ENCODE results near the gene RAB44.

RAB44 gene

DNA sequence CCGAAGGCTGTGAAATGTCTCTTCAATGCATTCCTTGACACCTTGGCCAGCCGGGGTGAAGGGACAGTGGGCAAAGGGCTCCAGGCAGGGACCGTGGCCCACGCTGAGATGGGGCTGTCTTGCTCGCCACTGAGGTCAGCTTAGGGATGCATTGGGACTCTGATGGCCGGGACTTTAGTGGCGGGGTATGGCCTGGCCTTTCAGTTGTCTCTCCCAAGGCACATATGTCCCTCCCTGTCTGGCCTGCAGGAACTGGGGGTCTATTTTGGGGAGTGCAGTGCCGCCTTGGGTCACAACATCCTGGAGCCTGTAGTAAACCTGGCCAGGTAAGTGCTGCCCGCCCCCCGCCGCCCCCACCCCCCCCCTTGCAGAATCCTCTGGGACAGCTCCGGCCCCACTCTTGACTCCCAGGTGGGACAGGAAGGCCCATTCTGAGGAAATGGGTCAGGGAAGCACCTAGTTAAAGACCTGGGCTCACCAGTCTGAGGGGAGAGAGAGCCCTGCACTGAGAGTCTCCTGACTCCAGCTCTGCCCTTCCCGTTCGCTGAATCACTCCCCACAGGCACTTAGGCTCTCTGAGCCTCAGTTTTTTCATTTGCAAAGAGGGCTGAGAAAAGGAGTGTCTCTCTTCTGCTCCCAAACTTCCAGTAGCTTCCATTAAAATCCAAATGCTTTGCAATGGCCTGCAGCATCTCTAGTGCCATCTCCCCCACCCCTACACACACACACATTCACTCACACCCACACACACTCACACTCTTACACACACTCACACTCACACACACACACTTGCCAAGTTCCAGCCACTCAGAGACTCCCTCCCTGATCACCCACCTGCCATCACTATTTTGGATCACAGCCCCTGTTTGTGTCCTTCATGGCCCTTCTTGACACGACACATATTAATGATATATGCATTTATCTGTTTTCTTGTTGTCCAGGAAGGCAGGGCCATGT lies 33.1 kb downstream of the RAB44 start:
- no peak for DNase-seq (ENCODE audit: low spot score)

GRCh38 chr6:36731622-36732310 lies 34.1 kb downstream of the RAB44 start:
- DNase-seq (ENCODE audit: low spot score), result no peak

DNA sequence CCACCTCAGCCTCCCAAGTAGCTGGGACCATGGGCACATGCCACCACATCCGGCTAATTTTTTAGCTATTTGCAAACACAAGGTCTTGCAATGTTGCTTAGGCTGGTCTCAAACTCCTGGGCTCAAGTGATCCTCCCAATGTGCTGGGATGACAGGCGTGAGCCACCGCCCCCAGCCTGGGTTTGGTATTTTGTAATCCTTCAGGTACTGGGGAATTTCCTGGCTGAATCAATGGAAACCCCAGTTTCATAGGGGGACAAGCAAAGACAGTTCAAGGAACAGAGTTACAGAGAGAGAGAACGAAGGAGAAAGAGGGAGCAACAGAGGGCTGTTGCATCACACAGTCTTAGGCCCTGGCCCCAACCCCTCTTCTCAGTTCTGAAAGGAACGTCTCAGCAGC lies 35.7 kb downstream of the RAB44 start:
- no peak for DNase-seq (ENCODE audit: low spot score)

DNA sequence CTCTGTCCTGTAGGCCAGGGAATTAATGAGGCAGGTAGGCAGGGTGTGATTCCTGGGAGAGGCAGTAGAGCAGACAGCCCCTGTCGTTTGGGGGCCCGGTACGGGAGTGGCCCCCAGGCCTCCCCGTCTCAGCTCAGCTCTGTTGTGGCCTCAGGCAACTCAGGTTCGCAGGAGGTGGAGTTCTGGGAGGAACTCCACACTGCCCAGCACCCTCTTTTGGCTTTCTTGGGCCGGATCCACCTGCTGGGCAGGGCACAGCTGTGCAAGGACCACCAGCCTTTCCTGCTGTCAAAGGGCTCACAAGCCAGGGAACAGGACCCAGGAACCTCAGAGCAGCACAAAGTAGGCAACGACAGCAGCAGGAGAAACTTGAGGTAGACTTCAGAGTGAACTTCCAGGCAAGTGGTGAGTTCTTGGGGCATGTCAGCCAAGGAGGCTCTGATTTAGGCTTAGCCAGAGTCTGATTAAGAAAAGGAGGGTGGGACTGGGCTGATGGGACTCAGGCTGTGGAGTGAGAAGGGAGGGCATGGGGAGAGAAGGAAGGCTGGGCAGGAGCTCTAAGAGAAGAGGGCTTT lies 36.9 kb downstream of the RAB44 start:
- no peak for DNase-seq (ENCODE audit: low spot score)

- peak; percentile 25 for DNase-seq (ENCODE audit: low spot score)
Observed at GRCh38 chr6:36735110-36736071, 37.8 kb downstream of the RAB44 start.

DNA sequence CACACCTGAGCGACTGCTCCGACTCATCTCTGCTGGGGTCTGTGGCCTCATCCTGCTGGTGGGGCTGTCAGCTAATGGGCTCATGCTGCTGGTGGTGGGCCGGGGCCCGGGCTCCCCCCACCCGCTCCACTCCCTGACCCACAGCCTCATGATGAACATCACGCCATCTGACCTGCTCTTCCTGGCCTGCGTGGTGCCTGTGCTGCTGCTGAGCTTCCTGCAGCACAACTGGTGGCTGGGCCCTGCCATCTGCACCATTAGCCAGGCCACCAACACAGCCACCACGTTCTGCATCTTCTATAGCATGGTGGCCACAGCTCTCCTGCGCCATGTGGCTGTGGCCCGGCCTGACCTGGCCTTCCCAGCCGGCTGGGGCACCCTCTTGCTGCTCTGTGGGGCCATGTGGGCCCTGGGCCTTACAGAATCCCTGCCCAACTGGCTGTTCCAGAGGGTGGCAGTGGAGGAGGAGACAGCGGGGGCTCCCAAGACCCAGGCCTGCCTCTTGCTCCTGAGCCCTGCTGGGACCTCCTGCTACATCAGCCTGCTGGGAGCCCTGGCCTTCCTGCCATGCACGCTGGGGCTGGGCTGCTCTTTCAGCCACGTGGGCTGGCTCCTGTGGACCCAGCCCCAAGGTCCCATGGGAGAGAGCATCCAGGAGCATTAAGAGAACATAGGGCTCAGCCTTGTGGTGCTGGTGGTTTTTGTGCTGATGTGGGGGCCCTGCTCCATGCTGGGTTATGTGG lies 39.6 kb downstream of the RAB44 start:
- no peak for DNase-seq (ENCODE audit: low spot score)

GRCh38 chr6:36738108-36738507 lies 40.5 kb downstream of the RAB44 start:
- DNase-seq (ENCODE audit: low spot score), result no peak

- no peak for DNase-seq (ENCODE audit: low spot score)
Observed at GRCh38 chr6:36739947-36740817, 42.6 kb downstream of the RAB44 start.

GRCh38 chr6:36740818-36741179 lies 43.2 kb downstream of the RAB44 start:
- DNase-seq (ENCODE audit: low spot score), result no peak

- no peak for DNase-seq (ENCODE audit: low spot score)
Observed at GRCh38 chr6:36742146-36742545, 44.5 kb downstream of the RAB44 start.

- no peak for DNase-seq (ENCODE audit: low spot score)
Observed at GRCh38 chr6:36743032-36743431, 45.4 kb downstream of the RAB44 start.

GRCh38 chr6:36743538-36744303 lies 46.1 kb downstream of the RAB44 start:
- DNase-seq (ENCODE audit: low spot score), result no peak

DNA sequence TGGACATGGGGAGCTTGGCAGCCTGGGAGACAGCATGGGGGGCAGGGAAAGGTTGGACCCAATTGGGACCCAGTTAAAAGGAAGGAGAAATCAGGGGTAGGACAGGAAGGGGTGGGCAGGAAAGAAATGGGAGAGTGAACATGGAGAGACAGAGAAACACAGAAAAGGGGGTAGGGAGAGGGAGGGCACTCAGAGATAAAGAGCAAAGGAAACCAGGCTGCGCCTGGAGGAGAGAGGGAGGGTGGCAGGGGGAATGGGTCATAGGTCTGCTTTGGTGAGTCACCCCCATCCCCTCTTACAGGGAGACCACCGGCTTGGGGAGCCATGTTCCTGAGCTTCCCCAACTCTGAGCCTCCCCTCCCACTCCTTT lies 46.7 kb downstream of the RAB44 start:
- DNase-seq (ENCODE audit: low spot score), result no peak

DNA sequence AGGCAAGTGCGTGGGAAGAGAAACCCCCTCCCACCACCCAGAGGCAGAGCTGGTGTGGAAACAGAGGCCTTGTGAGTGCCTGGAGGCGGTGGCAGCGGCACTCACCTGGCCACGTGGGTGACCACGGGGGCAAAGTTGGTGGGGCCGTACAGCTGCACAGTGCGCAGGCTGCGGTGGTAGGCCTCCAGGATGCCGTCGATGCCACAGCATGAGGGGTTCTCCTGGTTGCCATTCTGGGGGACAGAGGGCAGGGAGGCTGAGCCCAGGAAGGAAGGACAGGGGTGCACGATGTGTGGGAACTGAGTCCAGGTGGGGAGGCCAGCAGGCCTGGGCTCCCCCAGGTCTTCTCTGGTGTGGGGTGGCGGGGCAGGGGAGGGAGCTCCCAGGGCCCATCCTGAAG lies 47.7 kb downstream of the RAB44 start:
- no peak for DNase-seq (ENCODE audit: low spot score)

GRCh38 chr6:36745836-36746235 lies 48.2 kb downstream of the RAB44 start:
- no peak for DNase-seq (ENCODE audit: low spot score)

GRCh38 chr6:36746251-36746650 lies 48.6 kb downstream of the RAB44 start:
- DNase-seq (ENCODE audit: low spot score), result no peak

- DNase-seq (ENCODE audit: low spot score), result no peak
Observed at GRCh38 chr6:36749829-36750489, 52.3 kb downstream of the RAB44 start.

DNA sequence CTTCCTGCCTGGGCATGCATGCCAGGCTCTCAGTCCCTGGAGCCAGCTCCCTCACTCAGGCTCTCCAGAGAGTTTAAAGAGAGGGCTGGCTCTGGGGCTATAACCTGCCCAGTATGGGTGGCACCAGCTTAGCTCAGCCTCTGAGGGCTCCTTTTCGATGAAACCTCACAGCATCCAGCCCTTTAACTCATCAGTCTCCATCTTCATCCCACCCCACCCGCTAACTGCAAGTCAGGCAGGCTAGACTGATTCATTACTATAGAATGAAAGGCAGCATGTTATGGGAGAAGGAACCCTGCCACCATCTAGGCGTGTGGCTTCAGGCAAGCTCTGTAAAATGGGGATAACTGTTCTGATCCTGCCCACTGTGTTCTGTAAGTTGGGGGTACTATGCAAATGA lies 53.5 kb downstream of the RAB44 start:
- DNase-seq (ENCODE audit: low spot score), result no peak

DNA sequence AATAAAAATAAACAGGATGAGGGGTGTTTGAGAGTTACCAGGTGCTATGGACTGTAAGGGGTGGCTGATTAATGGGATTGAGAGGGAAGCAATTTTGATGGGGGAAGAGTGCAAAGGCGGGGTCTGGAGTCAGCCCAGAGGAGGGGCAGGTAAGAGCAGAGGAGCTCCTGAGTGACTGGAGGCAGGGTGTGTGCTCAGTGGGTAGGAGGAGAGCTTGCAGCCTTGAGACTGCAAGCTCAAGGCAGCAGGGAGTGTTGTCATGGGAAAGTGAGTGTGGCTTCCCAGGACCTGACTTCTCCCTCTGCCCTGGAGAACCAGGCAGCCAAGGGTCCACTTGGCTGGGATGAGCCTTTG lies 54.2 kb downstream of the RAB44 start:
- peak; percentile 47 for DNase-seq (ENCODE audit: low spot score)

All from putamen (tissue), 1 donor.